ENCODE data around the gene MPPE1. TPM values are rescaled to one million over a fixed set of nuclear protein-coding genes. Genes with fewer than 3 reads are reported as not detected.
A peak's percentile ranks its signal among the peaks of the same experiment; 100 is the strongest.

MPPE1 gene
- polyA plus RNA-seq, 3 donors: 53.4 to 96.8 (median 92.3) TPM

- no peak overlapping the region for H3K9ac ChIP-seq (ENCODE audit: insufficient read depth, low read length, poor library complexity, severe bottlenecking)
- no peak overlapping the region for H3K4me3 ChIP-seq (replicated peaks in 1 of 3; ENCODE audit: low read depth in 2 of 3, low read length in 3 of 3)
- no peaks in the 10 kb centered on the region for H3K27me3 ChIP-seq (ENCODE audit: control insufficient read depth in 2 of 2, insufficient read depth in 2 of 2, low read length in 2 of 2)
- H2AFZ ChIP-seq (ENCODE audit: insufficient read depth, low read depth, low read length, poor library complexity, severe bottlenecking): no peak overlapping the region
- H4K20me1 ChIP-seq (ENCODE audit: insufficient read depth, low read length): no peaks in the 10 kb centered on the region
- intact Hi-C loops (cut with micrococcal nuclease): no loop called here
- H3K4me1 ChIP-seq (ENCODE audit: control insufficient read depth in 1 of 2, insufficient read depth in 2 of 2, low read length in 2 of 2): peaks cover 15 to 20% of the 10 kb centered on the region in 2 donors
- H3K79me2 ChIP-seq (ENCODE audit: insufficient read depth, low read length): no peaks in the 10 kb centered on the region
- peaks cover 26% of the 10 kb centered on the region for H3K4me1 Mint-ChIP-seq
- no peaks in the 10 kb centered on the region for H3K36me3 ChIP-seq (replicated peaks in 1 of 2; ENCODE audit: control insufficient read depth in 1 of 2, insufficient read depth in 2 of 2, low read length in 2 of 2)
- H3K27ac ChIP-seq (ENCODE audit: low read depth in 1 of 2, low read length in 2 of 2): no peak overlapping the region
- H3K27me3 Mint-ChIP-seq (ENCODE audit: low read depth in 3 of 3): peaks cover 0 to 2% (median 0%) of the 10 kb centered on the region in 3 donors
- H3K36me3 Mint-ChIP-seq: no peaks in the 10 kb centered on the region
- H3K9me3 Mint-ChIP-seq: peaks cover 0 to 2% (median 0%) of the 10 kb centered on the region in 7 donors
- no peaks in the 10 kb centered on the region for H3K9me3 ChIP-seq (replicated peaks in 1 of 2; ENCODE audit: control insufficient read depth in 1 of 2, insufficient read depth in 1 of 2, low read length in 2 of 2)
- H3K27ac Mint-ChIP-seq: no peak overlapping the region
- no peak for TF ChIP-seq CTCF (IDR thresholded peaks at IDR 0.05)
- no peak for DNase-seq
- H3K4me2 ChIP-seq (replicated peaks; ENCODE audit: extremely low read depth, low read length, poor library complexity, severe bottlenecking): no peak overlapping the region
- no peak overlapping the region for H3K4me3 Mint-ChIP-seq
- WGBS (ENCODE audit: insufficient coverage): no CpG with 5 or more reads among the region's 1 CpG
These were observed 19.4 kb upstream of the MPPE1 start for GRCh38 chr18:11927497-11927896.

DNA sequence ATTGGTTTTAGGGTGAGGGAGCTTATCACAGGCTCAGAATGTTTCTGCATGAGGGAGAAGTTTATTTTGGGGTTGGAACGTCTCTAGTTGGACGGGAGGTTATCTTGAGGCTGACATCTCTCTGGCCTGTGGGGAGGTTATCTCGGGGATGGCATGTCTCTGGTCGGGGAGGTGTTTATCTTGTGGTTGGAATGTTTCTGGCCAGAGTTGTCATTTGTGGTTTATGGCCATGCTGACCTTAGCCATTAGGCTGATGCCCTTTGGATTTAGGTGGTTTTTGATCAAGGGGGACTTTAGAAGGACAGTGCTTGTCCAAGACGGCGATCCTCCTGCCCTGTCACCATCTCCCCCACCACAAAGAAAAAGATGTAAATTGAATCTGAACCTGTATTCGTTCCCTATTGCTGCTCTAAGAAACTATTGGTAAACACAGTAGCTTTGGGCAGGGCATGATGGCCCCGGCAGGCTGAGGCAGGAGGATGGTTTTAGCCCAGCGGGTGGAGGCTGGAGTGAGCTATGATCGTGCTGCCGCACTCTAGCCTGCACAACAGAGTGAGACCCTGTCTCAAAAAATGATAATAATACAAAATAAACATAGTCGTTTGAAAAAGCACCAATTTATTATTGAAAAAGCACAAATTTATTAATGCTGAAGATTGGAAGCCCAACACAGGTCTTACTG, 17.8 kb upstream of the MPPE1 start:
- Histone ChIP-seq H3K36me3 (replicated peaks in 1 of 2; ENCODE audit: control insufficient read depth in 1 of 2, insufficient read depth in 2 of 2, low read length in 2 of 2) (no peaks in the 10 kb centered on the region), H3K4me1 (ENCODE audit: control insufficient read depth in 1 of 2, insufficient read depth in 2 of 2, low read length in 2 of 2) (peaks cover 15 to 25% of the 10 kb centered on the region in 2 donors), H4K20me1 (ENCODE audit: insufficient read depth, low read length) (no peaks in the 10 kb centered on the region), H3K9me3 (replicated peaks in 1 of 2; ENCODE audit: control insufficient read depth in 1 of 2, insufficient read depth in 1 of 2, low read length in 2 of 2) (no peaks in the 10 kb centered on the region), H3K9ac (ENCODE audit: insufficient read depth, low read length, poor library complexity, severe bottlenecking) (no peak overlapping the region), H3K27me3 (ENCODE audit: control insufficient read depth in 2 of 2, insufficient read depth in 2 of 2, low read length in 2 of 2) (no peaks in the 10 kb centered on the region), H3K27ac (ENCODE audit: low read depth in 1 of 2, low read length in 2 of 2) (peak overlapping the region in 1 of 2 donors; percentile 12), H3K4me2 (replicated peaks; ENCODE audit: extremely low read depth, low read length, poor library complexity, severe bottlenecking) (no peak overlapping the region), H3K4me3 (replicated peaks in 1 of 3; ENCODE audit: low read depth in 2 of 3, low read length in 3 of 3) (no peak overlapping the region), H2AFZ (ENCODE audit: insufficient read depth, low read depth, low read length, poor library complexity, severe bottlenecking) (no peak overlapping the region), H3K79me2 (ENCODE audit: insufficient read depth, low read length) (no peaks in the 10 kb centered on the region)
- 92% methylated on average over 6 of the region's 12 CpGs for WGBS (ENCODE audit: insufficient coverage)
- no peak for DNase-seq
- H3K4me1 Mint-ChIP-seq: peaks cover 37% of the 10 kb centered on the region
- H3K27me3 Mint-ChIP-seq (ENCODE audit: low read depth in 3 of 3): peaks cover 0 to 2% (median 0%) of the 10 kb centered on the region in 3 donors
- no peaks in the 10 kb centered on the region for H3K36me3 Mint-ChIP-seq
- H3K9me3 Mint-ChIP-seq: peaks cover 0 to 2% (median 0%) of the 10 kb centered on the region in 7 donors
- intact Hi-C loops (cut with micrococcal nuclease): no loop called here
- no peak for TF ChIP-seq CTCF (IDR thresholded peaks at IDR 0.05)
- H3K27ac Mint-ChIP-seq: peak overlapping the region in 3 of 7 donors; percentile 71 to 88 (median 78)
- no peak overlapping the region for H3K4me3 Mint-ChIP-seq

Measured in CD14-positive monocyte (primary cell).